Trophoblast cell (in vitro differentiated cells and primary cell): ENCODE measurements around the gene PLPP7.

Experiments used
- DNase-seq, 2 donors: peaks; one replicate each; pipeline ENCODE4 v3.0.0-alpha.2; 2016
- H2AFZ ChIP-seq: 2 replicates; pipeline ENCODE4 v1.6.1; 2013; ENCODE audit warnings: low read length, moderate library complexity, mild to moderate bottlenecking; ENCODE audit not compliant: insufficient read depth, poor library complexity
- H2AK5ac ChIP-seq: 2 replicates; pipeline ENCODE4 v1.6.1; 2013; ENCODE audit warnings: mild to moderate bottlenecking, low read length
- H2BK120ac ChIP-seq: 2 replicates; pipeline ENCODE4 v1.6.1; 2013; ENCODE audit warnings: low read length, mild to moderate bottlenecking, moderate library complexity; ENCODE audit not compliant: insufficient read depth, poor library complexity
- H2BK12ac ChIP-seq: 2 replicates; pipeline ENCODE4 v1.6.1; 2013; ENCODE audit warnings: mild to moderate bottlenecking, low read length, moderate library complexity
- H2BK5ac ChIP-seq: 2 replicates; pipeline ENCODE4 v1.6.1; 2013; ENCODE audit warnings: low read length, low read depth, moderate library complexity, mild to moderate bottlenecking; ENCODE audit not compliant: poor library complexity
- H3K14ac ChIP-seq: 2 replicates; pipeline ENCODE4 v1.6.1; 2013; ENCODE audit warnings: mild to moderate bottlenecking, low read length
- H3K18ac ChIP-seq: 2 replicates; pipeline ENCODE4 v1.6.1; 2013; ENCODE audit warnings: mild to moderate bottlenecking, low read length
- H3K23ac ChIP-seq: 2 replicates; pipeline ENCODE4 v1.6.1; 2013; ENCODE audit warnings: low read length
- H3K27ac ChIP-seq: 2 replicates; pipeline ENCODE4 v1.5.1; 2013; ENCODE audit warnings: low read depth, mild to moderate bottlenecking, inconsistent platforms, low read length, moderate library complexity
- H3K27me3 ChIP-seq: 2 replicates; pipeline ENCODE4 v1.6.1; 2013; ENCODE audit warnings: inconsistent platforms, mild to moderate bottlenecking, low read length, moderate library complexity; ENCODE audit not compliant: insufficient read depth
- H3K36me3 ChIP-seq, 2 experiments: 1 replicate in 1 of 2; 2 replicates in 1 of 2; pipeline ENCODE4 v1.6.1; 2013; ENCODE audit warnings: low read length in 2 of 2, mild to moderate bottlenecking in 2 of 2, moderate library complexity in 1 of 2; ENCODE audit not compliant: insufficient read depth in 2 of 2, control insufficient read depth in 1 of 2
- H3K4ac ChIP-seq: 2 replicates; pipeline ENCODE4 v1.6.1; 2013; ENCODE audit warnings: low read depth, mild to moderate bottlenecking, low read length, moderate library complexity
- H3K4me1 ChIP-seq, 2 experiments: 1 replicate in 1 of 2; 2 replicates in 1 of 2; pipeline ENCODE4 v1.6.1; 2013; ENCODE audit warnings: low read length in 2 of 2, mild to moderate bottlenecking in 2 of 2, moderate library complexity in 1 of 2; ENCODE audit not compliant: insufficient read depth in 2 of 2, control insufficient read depth in 1 of 2
- H3K4me2 ChIP-seq: 2 replicates; pipeline ENCODE4 v1.6.1; 2013; ENCODE audit warnings: inconsistent platforms, mild to moderate bottlenecking, low read length, moderate library complexity
- H3K4me3 ChIP-seq: 2 replicates; pipeline ENCODE4 v1.5.1; 2013; ENCODE audit warnings: mild to moderate bottlenecking, low read depth, low read length, inconsistent platforms
- H3K79me1 ChIP-seq: one replicate; pipeline ENCODE4 v1.6.1; 2013; ENCODE audit warnings: low read length
- H3K79me2 ChIP-seq: 2 replicates; pipeline ENCODE4 v1.6.1; 2013; ENCODE audit warnings: low read length, mild to moderate bottlenecking; ENCODE audit not compliant: control insufficient read depth, insufficient read depth, poor library complexity
- H3K9ac ChIP-seq: 2 replicates; pipeline ENCODE4 v1.6.1; 2013; ENCODE audit warnings: mild to moderate bottlenecking, low read length
- H3K9me3 ChIP-seq: 2 replicates; pipeline ENCODE4 v1.6.1; 2013; ENCODE audit warnings: low read depth, mild to moderate bottlenecking, control low read depth, inconsistent platforms, low read length; ENCODE audit not compliant: insufficient read depth
- H4K12ac ChIP-seq: 2 replicates; pipeline ENCODE4 v1.6.1; 2013; ENCODE audit warnings: low read depth, mild to moderate bottlenecking, low read length, moderate library complexity
- H4K8ac ChIP-seq: 2 replicates; pipeline ENCODE4 v1.6.1; 2013; ENCODE audit warnings: low read depth, mild to moderate bottlenecking, low read length, moderate library complexity
- H4K91ac ChIP-seq: one replicate; pipeline ENCODE4 v1.6.1; 2013; ENCODE audit warnings: low read depth, mild to moderate bottlenecking, low read length, moderate library complexity
- WGBS: extraction: QIAGEN DNeasy Blood & Tissue Kit; methylation state at CpG from one replicate; pipeline ENCODE4 v1.1.7; 2013; ENCODE audit warnings: missing lambda C conversion rate; ENCODE audit not compliant: insufficient read length, insufficient coverage; ENCODE audit errors: extremely low coverage; 5-methylcytosine and 5-hydroxymethylcytosine counted together

PLPP7 gene

GRCh38 chr9:131292937-131293336, 3.4 kb downstream of the PLPP7 start:
- H3K4me3 ChIP-seq, result no peak overlapping the region
- no CpG with 5 or more reads among the region's 10 CpGs for WGBS
- no peak overlapping the region for H2AFZ ChIP-seq
- H3K79me2 ChIP-seq, result no peaks in the 10 kb centered on the region
- H3K23ac ChIP-seq, result no peak overlapping the region
- no peaks in the 10 kb centered on the region for H3K9me3 ChIP-seq
- no peak overlapping the region for H4K8ac ChIP-seq
- no peak overlapping the region for H2BK120ac ChIP-seq
- no peak for DNase-seq
- no peaks in the 10 kb centered on the region for H3K79me1 ChIP-seq
- no peak overlapping the region for H2BK5ac ChIP-seq
- H3K9ac ChIP-seq, result no peak overlapping the region
- H3K27me3 ChIP-seq, result no peaks in the 10 kb centered on the region
- H3K36me3 ChIP-seq, result no peaks in the 10 kb centered on the region
- no peak overlapping the region for H4K12ac ChIP-seq
- no peak overlapping the region for H3K27ac ChIP-seq
- H2BK12ac ChIP-seq, result no peak overlapping the region
- no peak overlapping the region for H3K18ac ChIP-seq
- no peaks in the 10 kb centered on the region for H3K4me1 ChIP-seq
- no peak overlapping the region for H4K91ac ChIP-seq
- no peak overlapping the region for H2AK5ac ChIP-seq
- H3K14ac ChIP-seq, result no peak overlapping the region
- no peak overlapping the region for H3K4me2 ChIP-seq
- H3K4ac ChIP-seq, result no peak overlapping the region

GRCh38 chr9:131296460-131296859, 6.9 kb downstream of the PLPP7 start:
- Histone ChIP-seq H3K4me1 (no peaks in the 10 kb centered on the region), H3K9ac (no peak overlapping the region), H3K4me2 (no peak overlapping the region), H2BK120ac (no peak overlapping the region), H4K91ac (no peak overlapping the region), H3K18ac (no peak overlapping the region), H3K79me2 (no peaks in the 10 kb centered on the region), H2AK5ac (no peak overlapping the region), H3K27ac (no peak overlapping the region), H3K14ac (no peak overlapping the region), H3K4ac (no peak overlapping the region), H3K36me3 (no peaks in the 10 kb centered on the region), H2BK5ac (no peak overlapping the region), H2AFZ (no peak overlapping the region), H4K8ac (no peak overlapping the region), H3K9me3 (peaks cover 4% of the 10 kb centered on the region), H4K12ac (no peak overlapping the region), H2BK12ac (no peak overlapping the region), H3K79me1 (no peaks in the 10 kb centered on the region), H3K27me3 (no peaks in the 10 kb centered on the region), H3K4me3 (no peak overlapping the region), H3K23ac (no peak overlapping the region)
- no peak for DNase-seq
- WGBS, result no CpG with 5 or more reads among the region's 9 CpGs

- Histone ChIP-seq H4K91ac (no peak overlapping the region), H3K4me2 (no peak overlapping the region), H2AFZ (no peak overlapping the region), H3K4me1 (no peaks in the 10 kb centered on the region), H3K18ac (no peak overlapping the region), H3K4me3 (no peak overlapping the region), H3K79me2 (no peaks in the 10 kb centered on the region), H4K8ac (no peak overlapping the region), H3K23ac (no peak overlapping the region), H2AK5ac (no peak overlapping the region), H2BK12ac (no peak overlapping the region), H3K14ac (no peak overlapping the region), H2BK5ac (no peak overlapping the region), H3K4ac (no peak overlapping the region), H3K27me3 (no peaks in the 10 kb centered on the region), H2BK120ac (no peak overlapping the region), H3K27ac (no peak overlapping the region), H3K9me3 (peaks cover 4% of the 10 kb centered on the region), H3K9ac (no peak overlapping the region), H3K79me1 (no peaks in the 10 kb centered on the region), H3K36me3 (no peaks in the 10 kb centered on the region), H4K12ac (no peak overlapping the region)
- DNase-seq, result no peak
- WGBS, result no CpG with 5 or more reads among the region's 8 CpGs
These were observed 7.5 kb downstream of the PLPP7 start for GRCh38 chr9:131296906-131297500.

DNA sequence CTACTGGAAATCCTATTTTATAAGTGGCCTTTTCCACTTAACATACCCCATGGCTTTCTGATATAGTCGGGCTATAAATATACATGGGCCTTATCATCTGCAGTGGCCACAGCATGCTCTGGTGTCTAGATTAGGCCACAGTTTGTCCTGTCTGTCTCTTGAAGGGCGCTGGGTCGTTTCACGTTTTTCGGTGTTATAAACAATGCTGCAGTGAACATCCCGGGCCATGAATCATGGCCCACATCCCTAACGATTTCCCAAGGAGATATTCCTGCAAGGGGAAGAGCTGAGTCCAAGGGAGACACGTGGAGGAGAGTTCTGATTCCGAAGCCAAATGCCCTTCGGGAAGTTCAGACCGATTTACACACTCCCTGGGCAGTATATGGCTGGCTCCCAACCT, 8.4 kb downstream of the PLPP7 start:
- H3K14ac ChIP-seq, result no peak overlapping the region
- H2AK5ac ChIP-seq, result no peak overlapping the region
- H3K23ac ChIP-seq, result no peak overlapping the region
- H3K27ac ChIP-seq, result no peak overlapping the region
- DNase-seq, result no peak
- no peaks in the 10 kb centered on the region for H3K79me2 ChIP-seq
- no peak overlapping the region for H3K18ac ChIP-seq
- no peak overlapping the region for H4K12ac ChIP-seq
- H2BK12ac ChIP-seq, result no peak overlapping the region
- H3K4me2 ChIP-seq, result no peak overlapping the region
- H4K91ac ChIP-seq, result no peak overlapping the region
- WGBS, result no CpG with 5 or more reads among the region's 11 CpGs
- H2BK120ac ChIP-seq, result no peak overlapping the region
- no peaks in the 10 kb centered on the region for H3K79me1 ChIP-seq
- H3K4me1 ChIP-seq, result no peaks in the 10 kb centered on the region
- no peak overlapping the region for H3K4me3 ChIP-seq
- H3K36me3 ChIP-seq, result no peaks in the 10 kb centered on the region
- H2BK5ac ChIP-seq, result no peak overlapping the region
- no peak overlapping the region for H2AFZ ChIP-seq
- no peak overlapping the region for H4K8ac ChIP-seq
- no peak overlapping the region for H3K4ac ChIP-seq
- H3K9ac ChIP-seq, result no peak overlapping the region
- no peaks in the 10 kb centered on the region for H3K27me3 ChIP-seq
- H3K9me3 ChIP-seq, result peaks cover 4% of the 10 kb centered on the region
